Activated CD8-positive, alpha-beta memory T cell treated with anti-CD3 and anti-CD28 coated beads for 36 hours (primary cell): ENCODE measurements around the gene ATP2B1. TPM values are rescaled to one million over a fixed set of nuclear protein-coding genes. Genes with fewer than 3 reads are reported as not detected.

ENCODE experiments used
- CTCF ChIA-PET: fragments of 350-600 bp; sonication (Branson Sonifier 250); formaldehyde crosslinking; loops from one replicate; lab custom pipeline; 2021; ENCODE audit warnings: antibody characterized with exemption; lab: Charles Lee
- POLR2A ChIA-PET: fragments of 350-600 bp; sonication (Branson Sonifier 250); formaldehyde crosslinking; loops from one replicate; lab custom pipeline; 2021; ENCODE audit warnings: antibody characterized with exemption; lab: Charles Lee
- total RNA-seq, 2 experiments: library from RNA; stranded (reverse); gene quantifications; one replicate each; pipeline ENCODE4 v1.2.3, GENCODE V29; 2021

The ATP2B1 gene
- total RNA-seq, 2 experiments from 2014 or later: 30.6 to 32.2 TPM

DNA sequence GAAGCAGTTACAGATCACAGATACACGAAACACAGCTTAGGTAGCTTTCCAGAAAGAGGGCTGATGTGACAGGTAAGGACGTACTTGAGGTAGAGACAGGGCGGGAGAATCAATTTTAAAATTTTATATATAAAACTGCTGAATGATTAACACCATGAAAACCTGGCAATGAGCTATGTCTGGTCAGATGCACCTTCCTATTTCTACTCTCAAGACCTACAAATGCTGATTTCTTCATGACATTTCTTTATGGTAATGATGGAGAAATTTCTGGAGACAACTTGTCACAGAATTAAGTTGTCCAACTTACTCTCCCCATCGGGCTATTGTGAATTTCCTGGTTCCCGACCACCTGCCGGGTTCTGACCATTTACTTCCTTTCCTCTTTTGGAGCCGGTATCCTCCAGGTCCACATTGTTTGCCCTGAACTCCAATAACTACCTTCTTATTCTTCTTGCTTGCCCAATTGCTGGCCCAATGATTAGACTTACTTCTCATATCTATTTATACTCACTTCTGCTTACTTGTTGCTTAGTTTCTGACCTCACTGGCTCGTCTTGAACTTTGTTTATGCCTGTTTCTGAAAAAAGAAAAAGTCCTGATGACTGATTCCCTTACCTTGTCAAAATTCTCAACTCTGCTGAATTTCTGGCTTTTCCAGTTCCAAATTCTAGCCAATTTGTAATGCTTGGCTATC is 12.8 kb upstream of the ATP2B1 start:
- CTCF ChIA-PET: no interaction called here
- POLR2A ChIA-PET: no interaction called here

DNA sequence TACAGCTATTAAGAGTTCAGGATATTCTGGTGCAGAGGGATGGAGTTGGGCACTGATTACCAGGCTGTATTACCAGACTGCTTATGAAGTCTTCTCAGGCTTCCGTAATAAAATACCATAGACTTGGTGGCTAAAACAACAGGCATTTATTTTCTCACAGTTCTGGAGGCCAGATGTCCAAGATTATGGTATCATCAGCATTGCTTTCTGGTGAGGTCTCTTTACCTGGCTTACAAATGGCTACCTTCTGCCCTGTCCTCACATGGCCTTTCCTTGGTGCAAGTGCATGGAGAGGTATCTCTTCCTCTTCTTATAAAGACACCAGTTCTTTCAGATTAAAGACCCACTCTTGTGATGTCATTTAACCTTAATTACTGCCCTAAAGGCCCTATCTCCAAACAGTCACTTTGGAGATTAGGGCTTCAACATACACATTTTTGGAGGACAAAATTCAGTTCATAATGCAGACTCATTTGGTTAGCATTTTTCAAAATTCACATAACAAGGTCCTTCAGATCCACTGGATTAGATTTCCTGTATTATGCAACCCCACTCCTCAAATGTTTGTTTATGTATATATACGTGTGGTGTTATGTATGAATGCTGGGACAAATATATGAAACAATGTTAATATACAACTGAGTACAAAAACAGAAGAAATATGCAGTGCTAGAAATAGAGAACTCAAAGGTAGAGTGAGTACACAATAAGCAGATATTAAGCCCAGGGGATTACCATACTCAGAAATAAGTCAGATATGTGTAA is 9.3 kb upstream of the ATP2B1 start:
- POLR2A ChIA-PET: no interaction called here
- CTCF ChIA-PET: interaction anchor here (0.9 kb wide), 1 partner anchor 121 kb away, joined by 3 read pairs; no protein-coding TSS in a partner anchor

DNA sequence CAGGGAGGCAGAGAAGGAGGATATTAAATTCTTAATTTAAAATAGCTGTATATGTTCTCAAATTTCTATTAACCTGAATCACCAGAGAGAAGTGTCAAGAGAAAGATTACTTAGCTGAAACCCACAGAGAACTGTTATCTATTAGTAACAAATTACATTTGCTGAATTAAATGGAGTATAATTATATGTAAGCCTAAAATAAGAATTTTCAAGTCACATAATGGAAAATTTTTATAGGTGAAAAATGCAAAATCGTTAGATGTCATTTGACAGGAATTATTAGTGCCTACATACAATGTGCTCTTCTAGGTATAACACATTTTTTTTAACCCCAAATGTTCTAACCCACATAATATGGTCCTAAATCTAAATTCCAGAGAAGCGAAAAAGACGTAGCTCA is 4.1 kb upstream of the ATP2B1 start:
- POLR2A ChIA-PET: no interaction called here
- CTCF ChIA-PET: no interaction called here

DNA sequence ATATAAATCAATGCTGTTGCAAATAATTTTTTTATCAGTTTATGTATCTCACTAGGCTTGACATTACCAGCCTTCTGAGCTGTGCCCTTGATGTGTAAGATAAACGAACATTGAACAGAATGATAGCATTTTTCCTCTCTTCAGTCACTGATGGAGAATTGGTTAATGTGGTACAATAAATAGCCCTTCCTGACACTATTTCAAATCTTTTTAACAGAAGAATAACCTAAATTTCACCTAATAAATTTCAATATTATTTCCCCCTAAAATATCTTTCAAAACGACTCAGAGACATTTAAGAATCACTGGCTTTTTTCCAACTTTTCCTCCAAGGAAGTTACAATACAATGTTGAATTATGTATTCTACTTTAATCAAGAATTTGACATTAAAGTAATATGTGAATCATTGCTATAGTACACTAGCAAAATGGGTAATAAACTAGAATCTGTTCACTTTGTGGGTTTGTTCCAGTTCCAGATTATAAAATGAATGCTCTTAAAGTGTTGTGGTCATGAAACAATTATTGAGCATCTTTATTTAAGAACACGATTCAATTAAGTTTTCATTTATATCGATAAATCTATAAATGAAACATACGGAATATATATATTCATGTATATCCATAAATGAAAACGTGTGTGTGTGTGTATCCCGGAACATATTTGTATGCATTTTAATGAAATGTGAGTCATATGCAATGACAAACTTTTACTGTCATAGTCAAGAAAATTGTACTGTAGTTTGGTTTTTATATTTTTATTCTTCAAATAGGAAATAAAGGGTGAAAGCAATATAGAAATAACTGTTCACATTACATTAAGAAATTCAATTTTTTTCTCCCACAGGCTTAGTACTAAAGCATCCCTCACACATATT is 2.5 kb upstream of the ATP2B1 start:
- POLR2A ChIA-PET: no interaction called here

DNA sequence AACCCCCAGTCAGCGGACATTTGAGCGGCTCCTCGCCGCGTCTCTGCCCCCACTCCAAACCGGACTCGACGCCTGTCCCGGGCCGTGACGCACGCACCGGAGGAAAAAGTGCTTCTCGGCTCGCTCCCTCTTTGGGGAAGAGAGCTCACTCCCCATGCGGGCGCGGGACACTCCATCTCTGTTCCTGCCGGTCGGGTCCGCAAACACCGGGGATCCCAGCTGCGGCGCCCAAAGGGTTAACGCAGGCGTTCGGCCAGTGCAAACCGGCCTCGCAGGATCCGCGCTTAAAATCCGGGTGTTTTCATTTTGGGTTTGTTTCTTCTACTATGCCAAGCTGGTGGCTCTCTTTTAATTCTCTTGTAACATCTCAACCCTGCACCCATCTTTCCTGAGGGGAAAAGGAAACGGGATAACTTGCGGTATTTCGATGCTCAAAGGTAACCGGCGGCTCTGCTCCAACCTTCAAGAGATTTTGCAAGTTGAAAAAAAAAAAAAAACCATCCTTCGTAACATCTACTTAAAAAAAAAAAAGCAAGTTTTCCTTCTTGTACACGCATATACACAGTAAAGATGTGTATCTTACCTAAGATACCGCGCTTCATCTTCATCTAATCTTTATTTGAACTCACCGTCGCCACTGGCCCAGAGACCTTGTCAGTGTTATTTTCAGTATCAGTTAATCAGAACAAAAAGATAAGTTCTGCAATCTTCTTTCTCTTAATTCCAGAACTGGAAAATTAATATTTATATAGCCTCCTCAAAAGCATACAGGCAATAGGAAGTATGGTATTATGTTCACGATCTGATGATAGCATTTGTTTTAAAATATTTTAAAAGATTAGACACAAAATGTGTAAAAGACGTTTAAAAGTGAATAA is 1.6 kb upstream of the ATP2B1 start:
- POLR2A ChIA-PET: interaction anchor here (0.7 kb wide), 2 partner anchors 261 to 372 kb away, joined by 3 to 5 read pairs; no protein-coding TSS in a partner anchor
- CTCF ChIA-PET: interaction anchor here (1.2 to 1.4 kb wide), 3 partner anchors 47 to 149 kb away, joined by 3 read pairs; no protein-coding TSS in a partner anchor

More for the DNA sequence above, 2.5 kb upstream of the ATP2B1 start:
- CTCF ChIA-PET: no interaction called here

DNA sequence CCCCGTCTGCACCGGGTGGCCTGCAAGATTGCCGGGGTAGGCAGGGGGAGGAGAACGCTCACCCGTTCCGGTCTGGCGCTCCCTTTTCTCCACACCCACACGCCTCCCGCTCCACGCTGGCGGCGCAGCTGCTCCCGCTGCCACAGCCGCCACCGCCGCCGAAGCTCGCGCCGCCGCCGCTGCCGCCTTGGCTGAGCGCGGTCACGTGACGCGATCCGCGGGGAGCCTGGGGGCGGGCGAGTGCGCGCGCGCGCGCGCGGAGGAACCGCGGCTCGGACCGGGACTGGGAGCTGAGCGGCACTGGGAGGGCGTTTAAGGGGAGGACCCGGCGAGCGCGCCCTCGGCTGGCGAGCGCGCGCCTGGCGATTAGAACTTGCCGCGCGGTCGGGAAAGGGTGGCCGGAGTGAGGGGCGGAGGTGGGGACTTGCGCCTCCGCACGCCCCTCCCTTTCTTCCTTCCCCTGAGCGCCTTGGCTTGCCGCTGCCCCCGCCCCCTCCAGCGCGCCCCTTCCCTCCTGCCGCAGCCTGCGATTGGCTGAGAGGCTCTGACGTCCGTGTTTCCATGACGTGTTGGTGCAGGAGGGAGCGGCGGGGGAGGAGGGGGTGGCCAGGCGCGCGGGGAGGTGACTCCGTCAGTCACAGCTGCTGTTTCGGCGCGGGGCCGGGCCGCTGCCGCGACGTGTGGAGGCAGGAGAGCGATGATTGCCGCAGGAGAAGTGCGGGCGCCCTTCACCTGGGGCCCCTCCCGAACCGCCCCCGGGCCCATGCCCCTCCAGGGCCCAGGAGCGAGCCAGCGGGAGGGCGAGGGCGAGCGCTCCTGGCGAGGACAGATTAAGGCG is 738 bp upstream of the ATP2B1 start:
- CTCF ChIA-PET: interaction anchor here (0.6 to 1.4 kb wide), 7 partner anchors 47 to 239 kb away, joined by 3 to 6 read pairs (median 3); no protein-coding TSS in a partner anchor
- POLR2A ChIA-PET: interaction anchor here (0.5 to 2.0 kb wide), 8 partner anchors 9 to 373 kb away, joined by 3 to 8 read pairs (median 3); no protein-coding TSS in a partner anchor

DNA sequence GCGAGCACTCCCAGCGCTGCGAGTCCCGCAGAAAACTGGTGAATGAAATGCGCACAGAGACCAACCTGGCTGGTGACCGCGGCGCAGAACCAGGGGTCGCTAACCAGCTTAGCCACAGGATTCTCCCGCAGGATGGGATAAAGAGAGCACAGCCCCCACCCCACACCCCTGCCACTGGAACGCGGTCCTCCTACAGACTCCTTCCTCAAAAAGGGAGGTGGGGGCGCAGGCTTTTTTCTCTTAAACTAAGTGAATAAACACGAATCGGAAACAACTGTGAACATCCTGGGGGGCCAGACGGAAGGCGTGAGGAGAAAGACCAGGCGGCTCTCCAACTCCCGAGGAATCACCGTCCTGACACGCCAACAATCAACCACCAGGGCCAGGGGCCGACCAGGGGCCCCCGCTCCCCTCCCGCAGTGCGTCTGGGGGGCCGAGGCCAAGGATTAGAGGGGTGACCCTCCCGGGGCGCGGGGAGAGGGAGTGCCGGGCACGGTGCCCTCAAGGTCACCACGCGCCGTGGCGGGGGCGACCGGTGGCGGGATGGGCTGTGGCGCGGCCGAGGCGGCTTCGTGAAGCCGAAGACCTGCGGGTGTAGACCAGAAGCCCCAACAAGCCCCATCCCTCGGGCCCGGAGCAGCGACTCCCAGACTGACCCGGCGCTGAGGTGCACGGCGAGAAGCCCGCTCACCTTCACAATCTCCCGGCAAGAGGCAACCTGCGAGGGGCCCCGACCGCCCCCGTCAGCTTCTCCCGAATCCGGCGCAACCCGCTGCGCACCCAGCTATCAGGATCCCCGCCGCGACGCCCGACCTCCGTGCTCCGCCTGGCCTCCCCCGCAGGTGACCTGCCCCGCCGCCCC is 704 bp downstream of the ATP2B1 start:
- ChIA-PET POLR2A (interaction anchor here (0.6 to 2.0 kb wide), 5 partner anchors 61 to 182 kb away, joined by 3 to 8 read pairs (median 4); partner anchors contain the start of gene POC1B), CTCF (interaction anchor here (1.0 to 1.2 kb wide), 3 partner anchors 47 to 241 kb away, joined by 3 read pairs; no protein-coding TSS in a partner anchor)

DNA sequence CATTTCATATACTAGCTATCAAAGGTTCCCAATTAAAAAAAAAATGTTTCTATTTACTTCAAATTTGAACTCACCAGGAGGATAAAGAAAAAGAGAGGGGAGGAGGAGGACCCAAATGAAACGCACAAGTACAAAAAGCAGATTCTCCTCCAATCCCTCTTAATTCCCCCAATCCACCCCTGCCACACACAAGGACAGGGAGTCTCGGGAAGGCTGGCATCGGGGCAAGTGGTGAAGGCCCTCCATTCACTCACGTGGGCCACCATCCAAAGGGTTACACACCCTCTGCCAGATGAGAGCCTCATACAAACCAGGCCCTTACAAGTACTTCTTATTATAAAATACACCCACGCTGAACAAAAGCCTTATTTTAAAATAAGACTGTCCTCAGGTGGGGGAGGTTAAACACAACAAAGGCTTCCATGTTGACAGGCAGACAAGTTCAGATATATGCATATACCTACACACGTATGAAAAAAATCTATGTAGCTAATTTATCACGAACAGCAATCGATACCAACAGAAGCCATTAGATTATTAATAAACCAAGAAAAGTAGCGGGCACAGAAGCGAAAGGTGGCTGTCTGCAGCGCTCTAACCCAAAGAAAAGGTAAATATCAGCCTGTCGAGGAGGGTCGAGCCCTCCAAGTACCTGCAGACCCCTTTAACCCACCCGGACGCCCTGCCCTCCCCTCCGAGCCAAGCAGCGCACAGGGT is 1.5 kb downstream of the ATP2B1 start:
- ChIA-PET CTCF (interaction anchor here (0.7 to 0.9 kb wide), 2 partner anchors 41 to 209 kb away, joined by 3 read pairs; no protein-coding TSS in a partner anchor), POLR2A (interaction anchor here (0.7 kb wide), 1 partner anchor 163 kb away, joined by 3 read pairs; no protein-coding TSS in a partner anchor)

DNA sequence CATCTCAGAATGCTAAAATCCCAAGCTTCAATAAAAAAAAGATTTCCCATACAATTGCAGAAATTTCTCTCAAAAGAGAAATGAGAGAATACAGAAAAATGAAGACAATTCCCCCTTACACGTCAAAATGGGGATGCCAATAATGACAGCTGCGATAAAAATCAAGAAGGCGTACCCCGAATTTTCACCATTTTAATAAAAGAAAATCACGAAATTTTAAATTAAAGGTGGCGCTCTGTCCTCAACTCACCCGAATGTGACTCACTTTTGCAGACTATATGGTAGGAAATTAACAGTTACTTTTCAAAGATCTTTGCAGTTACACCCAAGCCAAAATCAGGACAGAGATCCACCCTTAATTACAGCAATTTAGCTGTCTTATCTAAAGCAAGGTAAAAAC is 2.1 kb downstream of the ATP2B1 start:
- ChIA-PET CTCF (interaction anchor here (0.7 to 0.9 kb wide), 2 partner anchors 41 to 210 kb away, joined by 3 read pairs; no protein-coding TSS in a partner anchor), POLR2A (interaction anchor here (0.7 kb wide), 1 partner anchor 162 kb away, joined by 3 read pairs; no protein-coding TSS in a partner anchor)

DNA sequence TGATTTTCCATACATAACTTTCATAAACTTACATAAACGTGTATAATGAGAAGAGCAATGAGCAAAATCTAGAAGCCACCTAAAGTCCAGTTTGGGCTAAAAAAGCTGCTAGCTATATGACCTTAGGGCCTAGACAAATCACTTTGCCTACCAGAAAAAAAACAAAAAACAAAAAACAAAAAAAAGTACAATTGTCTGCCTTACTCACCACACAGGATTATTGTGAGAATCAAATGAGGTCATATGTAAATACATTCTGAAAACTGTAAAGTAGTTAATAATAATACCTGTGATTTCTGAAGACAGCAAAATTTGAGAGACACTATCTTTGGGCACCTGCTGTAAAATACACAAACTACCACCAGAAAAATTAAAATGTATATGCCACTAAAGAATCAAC is 4.2 kb downstream of the ATP2B1 start:
- ChIA-PET POLR2A (no interaction called here), CTCF (interaction anchor here (0.5 kb wide), 1 partner anchor 9 kb away, joined by 3 read pairs; no protein-coding TSS in a partner anchor)

DNA sequence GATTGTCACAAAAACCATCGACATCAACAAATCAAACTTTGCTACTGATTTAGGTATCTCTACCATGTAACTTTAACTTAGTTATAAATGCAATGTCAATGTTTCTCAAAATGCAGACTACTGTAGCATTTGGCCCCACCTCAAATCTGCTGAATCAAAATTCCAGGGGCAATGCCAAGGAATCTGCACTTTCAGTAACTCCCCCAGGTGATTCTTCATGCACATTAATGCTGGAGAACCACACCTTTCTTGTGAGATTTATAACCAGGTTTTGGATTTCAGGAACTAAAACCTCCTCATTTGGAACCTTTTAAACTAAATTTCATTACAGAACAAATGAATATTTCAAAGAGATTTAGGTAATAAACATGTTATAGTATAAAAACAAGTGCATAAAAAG is 4.9 kb downstream of the ATP2B1 start:
- ChIA-PET CTCF (no interaction called here), POLR2A (no interaction called here)

DNA sequence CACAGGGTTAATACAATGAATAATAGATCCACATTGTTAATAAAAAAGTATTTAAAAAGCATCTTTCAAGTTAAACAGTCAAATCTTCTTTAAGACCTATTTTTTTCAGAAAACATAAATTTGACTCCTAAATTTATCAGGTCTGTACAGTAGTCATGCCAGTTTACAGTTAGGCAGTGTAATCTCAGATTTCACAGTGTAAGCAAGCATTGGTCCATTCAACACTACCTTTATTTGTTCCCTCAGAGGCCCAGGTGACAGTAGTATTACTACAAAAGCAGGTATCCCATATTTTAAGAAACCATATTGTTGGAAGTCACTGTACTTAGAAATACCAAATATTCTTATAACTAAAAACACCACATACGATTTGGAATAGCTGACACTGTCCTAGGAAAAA is 6.1 kb downstream of the ATP2B1 start:
- POLR2A ChIA-PET: no interaction called here
- CTCF ChIA-PET: no interaction called here

DNA sequence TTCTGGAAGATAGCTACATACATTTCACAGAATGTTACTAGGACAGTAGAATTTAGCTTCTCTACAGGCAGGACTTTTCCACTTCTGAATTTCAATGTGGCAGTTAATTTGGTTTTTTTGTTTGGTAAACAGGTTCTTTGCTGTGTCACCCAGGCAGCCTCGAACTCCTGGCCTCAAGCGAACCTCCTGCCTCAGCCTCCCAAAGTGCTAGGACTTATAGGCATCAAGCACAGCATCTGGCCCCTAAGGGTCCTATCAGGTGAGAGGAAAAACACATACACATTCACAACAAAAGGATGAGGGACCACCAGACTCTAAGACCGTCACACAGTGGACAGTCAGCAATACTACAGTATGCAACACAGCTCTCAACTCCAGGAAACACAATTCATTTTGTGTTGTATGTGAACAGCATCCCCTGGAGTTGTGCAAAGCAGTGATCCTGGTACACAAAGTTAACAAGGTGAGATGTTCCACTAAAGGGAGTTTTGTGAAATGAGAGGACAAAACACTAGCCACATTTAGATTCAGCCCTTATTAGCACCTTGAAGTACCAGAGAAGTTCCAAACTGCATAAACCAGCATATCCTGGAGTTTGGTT is 6.9 kb downstream of the ATP2B1 start:
- ChIA-PET POLR2A (no interaction called here), CTCF (no interaction called here)

DNA sequence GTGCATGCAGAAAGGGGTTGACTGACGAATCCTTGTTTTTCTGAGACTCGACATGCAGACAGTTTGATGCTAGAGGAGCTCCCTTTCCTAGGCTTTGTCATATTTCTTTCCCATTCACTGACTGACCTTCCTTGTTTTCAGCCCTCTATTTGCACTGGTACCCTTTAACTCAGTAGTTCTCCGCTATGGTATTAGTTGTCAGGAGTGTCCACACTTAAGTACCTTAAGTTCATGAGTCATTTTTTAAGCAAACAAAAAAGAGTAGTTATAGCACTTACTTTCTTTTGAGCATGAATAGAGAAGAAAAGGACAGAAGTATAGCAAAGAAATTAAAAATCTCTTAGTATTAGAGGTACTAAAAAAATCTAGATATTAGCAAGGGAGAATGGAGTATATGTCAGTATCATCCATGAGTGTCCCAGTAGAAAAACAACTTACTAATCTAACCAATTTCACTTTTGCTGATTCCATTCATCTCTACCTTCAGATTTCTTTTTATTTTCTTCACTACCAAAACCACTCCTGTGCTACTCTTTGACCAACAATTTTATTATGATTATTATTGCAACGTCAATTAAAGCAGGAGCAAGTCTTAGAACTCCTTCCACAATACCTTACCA is 8.3 kb downstream of the ATP2B1 start:
- POLR2A ChIA-PET: interaction anchor here (0.9 kb wide), 1 partner anchor 9 kb away, joined by 3 read pairs; the partner anchor contains the start of gene ATP2B1
- CTCF ChIA-PET: no interaction called here

DNA sequence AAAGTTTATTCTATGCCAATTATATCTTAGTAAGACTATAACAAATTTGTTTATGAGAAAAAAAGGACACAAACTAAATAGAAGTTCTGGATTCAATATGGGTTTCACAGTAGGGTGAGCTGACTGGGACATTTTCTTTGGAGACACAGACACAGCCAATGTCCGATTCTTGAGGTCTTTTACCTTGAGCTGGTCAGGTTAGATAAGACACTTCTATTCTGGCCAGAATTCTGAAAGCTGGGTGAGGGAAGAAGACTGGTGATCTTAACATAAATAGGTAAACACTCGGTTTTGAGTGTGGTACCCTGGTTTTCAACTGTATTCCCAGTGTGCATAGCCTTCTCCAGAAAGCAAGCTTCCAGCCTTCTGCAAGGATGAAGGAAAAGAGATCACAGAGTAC is 10.0 kb downstream of the ATP2B1 start:
- POLR2A ChIA-PET: no interaction called here
- CTCF ChIA-PET: no interaction called here
